A673 (cell line): ENCODE results near the gene MAML1. TPM values are rescaled to one million over a fixed set of nuclear protein-coding genes. Genes with fewer than 3 reads are reported as not detected.

Experiments used
- BruUV-seq: library from RNA; stranded (reverse); fragments of 400-500 nt; replicated peaks from 2 replicates; lab custom pipeline; 2021; lab: Mats Ljungman, UMichigan
- CTCF ChIA-PET: fragments of 300-600 bp; sonication (Branson Sonifier 250); formaldehyde crosslinking; loops from one replicate; lab custom pipeline; 2022; ENCODE audit warnings: antibody characterized with exemption; lab: Charles Lee
- POLR2A ChIA-PET: fragments of 300-600 bp; sonication (Branson Sonifier 250); formaldehyde crosslinking; loops from one replicate; lab custom pipeline; 2022; ENCODE audit warnings: antibody characterized with exemption; ENCODE audit not compliant: low non-redundant PET; lab: Charles Lee
- DNase-seq: peaks from one replicate; pipeline ENCODE4 v3.0.0-alpha.2; 2015; ENCODE audit warnings: low spot score
- H3K27ac ChIP-seq: fragments of 200-600 bp; sonication (generic); 2 replicates; pipeline ENCODE4 v1.5.1; 2016; ENCODE audit warnings: mixed run types, low read depth, mild to moderate bottlenecking, mixed read lengths, antibody characterized with exemption, low read length; ENCODE audit not compliant: poor library complexity, severe bottlenecking
- H3K27me3 ChIP-seq: fragments of 200-600 bp; sonication (generic); replicated peaks from 2 replicates; pipeline ENCODE4 v1.6.1; 2017; ENCODE audit warnings: mixed run types, low read depth, mild to moderate bottlenecking, mixed read lengths, antibody characterized with exemption, low read length; ENCODE audit not compliant: insufficient read depth, poor library complexity
- H3K36me3 ChIP-seq: fragments of 200-600 bp; sonication (generic); 2 replicates; pipeline ENCODE4 v1.6.1; 2016; ENCODE audit warnings: mixed run types, mild to moderate bottlenecking, mixed read lengths, antibody characterized with exemption, low read length; ENCODE audit not compliant: insufficient read depth, poor library complexity, severe bottlenecking
- H3K4me1 ChIP-seq: fragments of 200-600 bp; sonication (generic); 2 replicates; pipeline ENCODE4 v1.6.1; 2017; ENCODE audit warnings: mixed run types, mild to moderate bottlenecking, mixed read lengths, antibody characterized with exemption, low read length; ENCODE audit not compliant: insufficient read depth, poor library complexity, severe bottlenecking
- H3K4me3 ChIP-seq: fragments of 200-600 bp; sonication (generic); 2 replicates; pipeline ENCODE4 v1.5.1; 2016; ENCODE audit warnings: low read depth, mixed run types, mild to moderate bottlenecking, mixed read lengths, low read length; ENCODE audit not compliant: poor library complexity, severe bottlenecking
- H3K9me3 ChIP-seq: fragments of 200-600 bp; sonication (generic); 2 replicates; pipeline ENCODE4 v1.6.1; 2016; ENCODE audit warnings: mixed run types, low read depth, mild to moderate bottlenecking, mixed read lengths, antibody characterized with exemption, low read length; ENCODE audit not compliant: poor library complexity, severe bottlenecking
- EZH2 ChIP-seq: fragments of 200-600 bp; sonication (generic); IDR thresholded peaks from 2 replicates; pipeline ENCODE4 v1.6.1; 2017; ENCODE audit warnings: borderline replicate concordance, low read depth, mild to moderate bottlenecking, mixed read lengths, antibody characterized with exemption, low read length; ENCODE audit not compliant: poor library complexity, severe bottlenecking
- intact Hi-C: fragments of 100-400 bp; cut with micrococcal nuclease; formaldehyde crosslinking; loops from one replicate; pipeline ENCODE4 v1.10.0; 2022; ENCODE audit not compliant: unreplicated experiment
- total RNA-seq: library from RNA; stranded (reverse); gene quantifications from 2 replicates; pipeline ENCODE4 v1.2.3, GENCODE V29; 2021
- TF ChIP-seq, protein P1 (sequence below): fragments of 300-800, 200-600 bp; sonication (generic); conservative IDR thresholded peaks from 2 replicates; pipeline ENCODE4 v1.5.1; 2017; ENCODE audit warnings: low read depth, mild to moderate bottlenecking, antibody characterized with exemption, low read length, moderate library complexity, mixed read lengths

The MAML1 gene
- total RNA-seq, 1 experiment from 2014 or later = 34.3 TPM

DNA sequence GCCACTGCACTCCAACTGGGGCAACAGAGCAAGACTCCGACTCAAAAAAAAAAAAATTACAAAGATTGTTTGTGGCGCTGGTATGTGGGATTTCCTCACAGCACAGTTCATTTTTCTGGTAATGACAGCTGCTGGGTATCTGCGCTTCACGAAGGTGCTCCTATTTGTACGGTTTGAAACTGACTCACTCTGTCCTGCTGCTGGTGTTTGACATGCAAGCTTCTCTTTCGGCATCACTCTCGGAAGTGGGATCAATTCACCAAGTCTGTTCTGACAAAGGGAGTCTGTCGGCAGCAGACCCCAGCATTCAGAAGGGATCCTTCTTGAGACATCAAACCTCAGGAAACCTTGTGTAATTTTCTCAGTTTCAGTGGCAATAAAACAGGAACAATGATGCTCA lies 26.3 kb downstream of the MAML1 start:
- DNase-seq = no peak
- ChIA-PET CTCF (no interaction called here), POLR2A (no interaction called here)
- H3K27me3 ChIP-seq = no peaks in the 10 kb centered on the region
- H3K36me3 ChIP-seq = no peaks in the 10 kb centered on the region
- H3K4me1 ChIP-seq = peaks cover 25% of the 10 kb centered on the region
- H3K9me3 ChIP-seq = no peaks in the 10 kb centered on the region
- intact Hi-C loops = no loop called here
- no TSS peak for BruUV-seq
- no peak overlapping the region for H3K4me3 ChIP-seq
- TF ChIP-seq, protein P1, sequence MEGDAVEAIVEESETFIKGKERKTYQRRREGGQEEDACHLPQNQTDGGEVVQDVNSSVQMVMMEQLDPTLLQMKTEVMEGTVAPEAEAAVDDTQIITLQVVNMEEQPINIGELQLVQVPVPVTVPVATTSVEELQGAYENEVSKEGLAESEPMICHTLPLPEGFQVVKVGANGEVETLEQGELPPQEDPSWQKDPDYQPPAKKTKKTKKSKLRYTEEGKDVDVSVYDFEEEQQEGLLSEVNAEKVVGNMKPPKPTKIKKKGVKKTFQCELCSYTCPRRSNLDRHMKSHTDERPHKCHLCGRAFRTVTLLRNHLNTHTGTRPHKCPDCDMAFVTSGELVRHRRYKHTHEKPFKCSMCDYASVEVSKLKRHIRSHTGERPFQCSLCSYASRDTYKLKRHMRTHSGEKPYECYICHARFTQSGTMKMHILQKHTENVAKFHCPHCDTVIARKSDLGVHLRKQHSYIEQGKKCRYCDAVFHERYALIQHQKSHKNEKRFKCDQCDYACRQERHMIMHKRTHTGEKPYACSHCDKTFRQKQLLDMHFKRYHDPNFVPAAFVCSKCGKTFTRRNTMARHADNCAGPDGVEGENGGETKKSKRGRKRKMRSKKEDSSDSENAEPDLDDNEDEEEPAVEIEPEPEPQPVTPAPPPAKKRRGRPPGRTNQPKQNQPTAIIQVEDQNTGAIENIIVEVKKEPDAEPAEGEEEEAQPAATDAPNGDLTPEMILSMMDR = no peak
- no peak overlapping the region for H3K27ac ChIP-seq

DNA sequence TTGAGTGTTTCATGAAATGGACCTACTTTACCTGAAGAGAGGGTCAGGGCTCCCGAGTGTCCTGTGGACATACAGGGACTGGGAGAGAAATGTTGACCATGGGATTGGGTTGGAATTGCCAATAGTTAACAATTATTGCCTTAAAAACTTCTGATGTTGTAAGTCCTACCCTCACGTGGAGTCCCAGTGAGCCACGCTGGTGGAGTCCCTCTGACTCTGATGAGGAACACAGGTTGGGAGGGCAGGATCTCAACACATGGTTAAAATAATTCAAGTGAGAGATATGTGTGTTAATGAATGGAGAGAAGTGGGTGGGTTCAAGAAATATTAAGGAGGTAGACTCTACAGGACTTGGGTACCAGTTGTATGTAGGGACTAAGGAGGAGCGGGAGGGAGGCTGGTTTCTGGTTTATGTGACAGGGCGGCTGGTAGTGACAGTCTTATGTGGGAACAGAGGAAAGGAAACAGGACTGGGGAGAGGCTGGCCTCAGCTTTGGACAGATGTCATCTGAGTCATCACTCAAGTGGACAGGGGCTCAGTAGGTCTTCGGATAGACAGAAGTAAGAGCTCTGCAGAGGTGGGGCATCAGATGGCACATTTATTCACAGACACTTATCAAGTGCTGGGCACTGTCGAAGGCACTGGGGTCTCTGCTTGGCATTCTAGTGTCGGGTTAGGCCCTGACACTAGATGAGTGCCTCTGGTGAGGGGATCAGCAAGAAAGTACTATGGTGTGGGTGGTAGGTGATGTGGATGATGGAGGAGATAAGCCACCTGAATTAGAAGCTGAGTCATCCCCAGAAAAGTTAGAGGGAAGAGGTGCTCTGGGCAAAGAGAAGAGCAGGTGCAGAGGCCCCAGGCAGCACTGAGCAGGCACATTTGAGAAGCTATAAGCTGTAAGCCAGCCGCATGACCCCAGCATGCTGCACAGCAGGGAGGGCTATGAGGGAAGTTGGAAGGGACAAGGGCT lies 27.2 kb downstream of the MAML1 start:
- no peak for DNase-seq
- TF ChIP-seq, protein P1 = no peak
- TF ChIP-seq EZH2 = no peak
- Histone ChIP-seq H3K27ac (peak overlapping the region; percentile 42), H3K27me3 (no peaks in the 10 kb centered on the region), H3K36me3 (no peaks in the 10 kb centered on the region), H3K9me3 (no peaks in the 10 kb centered on the region), H3K4me1 (peaks cover 29% of the 10 kb centered on the region), H3K4me3 (no peak overlapping the region)
- BruUV-seq = no TSS peak
- intact Hi-C loops = no loop called here
- ChIA-PET CTCF (no interaction called here), POLR2A (no interaction called here)

DNA sequence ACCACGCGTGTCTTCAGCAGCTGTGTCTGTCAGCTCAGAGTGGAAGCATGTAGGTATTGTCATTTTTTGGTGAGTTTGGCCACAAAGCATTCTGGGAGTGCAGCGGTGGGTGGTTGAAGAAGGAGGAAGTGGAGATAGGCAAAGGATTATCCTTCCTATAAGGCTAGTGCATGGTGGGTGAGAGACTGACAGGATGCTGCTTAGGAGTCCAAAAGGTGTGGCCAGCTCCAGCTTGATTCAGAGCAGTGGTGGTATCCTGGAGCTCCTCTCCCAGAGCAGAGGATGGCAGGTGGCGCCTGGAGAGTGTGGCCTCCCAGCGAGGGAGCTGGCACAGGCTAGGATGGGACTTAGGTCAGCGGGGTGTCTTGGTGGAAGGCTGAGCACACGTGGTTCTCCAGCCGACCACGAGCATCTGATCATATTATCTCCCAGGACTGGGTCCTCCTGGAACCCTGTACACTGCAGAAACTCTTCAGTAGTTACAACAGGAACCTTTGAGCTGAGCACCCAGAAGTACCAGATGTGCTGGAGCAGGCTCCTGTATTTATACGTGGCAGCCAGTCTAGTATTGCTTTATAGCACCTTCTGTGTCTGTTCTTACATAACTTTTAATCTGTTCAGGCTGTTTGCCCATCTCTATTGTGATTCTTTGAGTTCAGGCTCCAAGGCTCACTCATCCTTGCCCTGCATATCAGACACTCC lies 29.6 kb downstream of the MAML1 start:
- Histone ChIP-seq H3K4me1 (peaks cover 51% of the 10 kb centered on the region), H3K27me3 (no peaks in the 10 kb centered on the region), H3K27ac (peak overlapping the region; percentile 38), H3K9me3 (no peaks in the 10 kb centered on the region), H3K36me3 (peaks cover 20% of the 10 kb centered on the region), H3K4me3 (no peak overlapping the region)
- intact Hi-C loops = loop anchor here (2.0 kb wide), 1 partner anchor 35 kb away; no protein-coding TSS in a partner anchor
- TF ChIP-seq, protein P1 = no peak
- TF ChIP-seq EZH2 = no peak
- ChIA-PET CTCF (interaction anchor here (1.3 kb wide), 1 partner anchor 40 kb away, joined by 5 read pairs; no protein-coding TSS in a partner anchor), POLR2A (no interaction called here)
- BruUV-seq = no TSS peak
- DNase-seq = peak; percentile 43
